GM10266 (cell line): ENCODE data around the gene GPR160.
A peak's percentile ranks its signal among the peaks of the same experiment; 100 is the strongest.

ENCODE experiments used
- DNase-seq: peaks from one replicate; pipeline ENCODE4 v3.0.0; 2012; ENCODE audit errors: extremely low spot score
- CTCF ChIP-seq: IDR thresholded peaks from 2 replicates; pipeline ENCODE4 v1.5.1; 2012; ENCODE audit warnings: mild to moderate bottlenecking, low read depth; ENCODE audit not compliant: control insufficient read depth, insufficient read depth; ENCODE audit errors: missing control alignments

Gene GPR160

GRCh38 chr3:170092907-170093306 lies 55.1 kb downstream of the GPR160 start:
- no peak for DNase-seq
- TF ChIP-seq CTCF, result no peak

GRCh38 chr3:170095771-170096170 lies 58.0 kb downstream of the GPR160 start:
- no peak for TF ChIP-seq CTCF
- DNase-seq, result no peak

DNA sequence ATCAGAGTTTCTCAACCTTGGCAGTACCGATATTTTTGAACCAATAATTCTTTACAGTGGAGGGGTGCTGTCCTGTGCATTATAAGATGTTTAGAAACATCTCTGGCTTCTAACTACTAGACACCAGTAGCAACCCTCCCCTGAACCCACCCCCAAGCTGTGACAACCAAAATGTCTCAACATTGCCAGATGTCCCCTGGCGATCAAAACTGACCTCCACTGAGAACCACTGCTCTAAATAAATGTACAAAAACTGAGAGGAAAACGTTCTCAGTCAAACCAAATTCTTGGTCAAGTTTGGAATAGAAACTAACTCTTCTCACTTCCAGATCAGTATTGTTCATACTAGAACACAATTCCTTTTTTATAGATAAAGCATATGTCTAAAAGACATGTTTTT lies 58.5 kb downstream of the GPR160 start:
- DNase-seq, result no peak
- no peak for TF ChIP-seq CTCF

DNA sequence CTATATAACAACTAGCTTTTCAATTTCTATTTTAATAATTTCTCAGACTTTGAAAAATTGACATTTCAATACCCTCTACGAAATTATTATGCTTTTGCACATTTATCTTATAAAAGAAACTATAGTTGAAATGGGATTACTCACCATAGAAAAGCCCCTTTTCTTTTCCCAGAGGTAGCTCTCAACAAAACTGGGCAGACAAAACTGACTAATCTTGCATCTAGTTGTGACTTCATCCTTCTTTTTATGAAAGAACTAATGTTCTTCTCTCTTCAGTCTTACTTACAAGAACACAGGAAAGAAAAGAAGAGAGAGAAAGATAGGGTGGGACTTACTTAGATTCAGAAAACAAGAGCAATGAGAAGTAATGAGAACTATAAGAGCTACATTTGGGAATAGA lies 61.0 kb downstream of the GPR160 start:
- TF ChIP-seq CTCF, result no peak
- peak; percentile 18 for DNase-seq

- no peak for DNase-seq
- TF ChIP-seq CTCF, result no peak
These were observed 63.1 kb downstream of the GPR160 start for GRCh38 chr3:170100944-170101343.

DNA sequence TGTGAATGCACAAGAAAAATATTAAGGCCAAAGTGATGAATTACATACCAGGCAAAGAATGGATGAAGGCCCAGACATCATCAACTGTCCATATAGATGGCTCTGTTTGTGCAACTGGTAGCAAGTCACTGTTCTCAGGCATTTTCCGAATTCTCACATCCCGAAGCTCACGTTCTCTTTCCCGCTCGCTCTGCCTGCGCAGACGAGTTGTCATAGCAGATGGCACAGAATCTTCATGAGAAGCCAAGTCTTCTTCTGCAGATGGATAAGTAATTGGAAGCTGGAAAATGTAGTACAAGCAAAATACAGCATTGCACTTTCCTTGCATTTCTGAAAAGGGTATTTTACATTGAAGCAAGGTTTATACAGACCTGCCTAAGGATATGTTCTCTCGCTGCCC lies 64.6 kb downstream of the GPR160 start:
- TF ChIP-seq CTCF, result no peak
- no peak for DNase-seq

DNA sequence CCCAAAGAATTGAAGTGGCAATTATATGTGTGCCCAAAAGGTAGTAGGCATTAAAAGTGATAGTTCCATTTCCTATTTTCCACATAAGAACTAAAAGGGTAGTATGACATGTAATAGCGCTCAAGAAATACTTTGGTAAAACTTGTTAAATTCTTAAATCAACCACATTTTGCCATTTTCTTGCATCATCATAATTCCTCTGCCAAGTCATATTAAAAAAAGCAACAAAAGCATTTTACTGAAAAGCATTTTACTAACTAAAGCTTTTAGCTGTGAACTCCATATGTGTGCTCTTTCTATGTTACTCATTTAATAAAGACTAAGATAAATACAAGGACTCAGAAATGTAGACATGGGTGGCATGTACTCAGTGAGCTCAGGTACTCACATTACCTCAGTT lies 70.1 kb downstream of the GPR160 start:
- no peak for DNase-seq
- no peak for TF ChIP-seq CTCF
